ENCODE measurements around the gene PFDN4.
"Not testable (repeated sequence)": the region's sequence is repeated elsewhere in the genome, so short reads cannot be mapped to it uniquely, and the experiment has no call there.

Gene PFDN4

GRCh38 chr20:54227751-54228150 is 19.9 kb downstream of the PFDN4 start:
- no peak for DNase-seq

GRCh38 chr20:54228841-54229240 is 21.0 kb downstream of the PFDN4 start:
- no peak for DNase-seq

GRCh38 chr20:54229566-54230160 is 21.8 kb downstream of the PFDN4 start:
- peak; percentile 92 for DNase-seq

GRCh38 chr20:54231036-54231435 is 23.1 kb downstream of the PFDN4 start:
- DNase-seq = no peak

GRCh38 chr20:54234991-54235390 is 27.1 kb downstream of the PFDN4 start:
- DNase-seq = no peak

GRCh38 chr20:54237116-54237943 is 29.4 kb downstream of the PFDN4 start:
- DNase-seq = no peak

- DNase-seq = no peak
Observed at GRCh38 chr20:54244113-54244512, 36.2 kb downstream of the PFDN4 start.

- not testable (repeated sequence) for DNase-seq
Observed at GRCh38 chr20:54248705-54249104, 40.8 kb downstream of the PFDN4 start.

GRCh38 chr20:54250691-54251090 is 42.8 kb downstream of the PFDN4 start:
- DNase-seq = no peak

GRCh38 chr20:54251096-54251495 is 43.2 kb downstream of the PFDN4 start:
- DNase-seq = no peak

- DNase-seq = no peak
Observed at GRCh38 chr20:54254596-54254995, 46.7 kb downstream of the PFDN4 start.

GRCh38 chr20:54255157-54255556 is 47.3 kb downstream of the PFDN4 start:
- no peak for DNase-seq

- no peak for DNase-seq
Observed at GRCh38 chr20:54256202-54256601, 48.3 kb downstream of the PFDN4 start.

GRCh38 chr20:54257071-54257816 is 49.4 kb downstream of the PFDN4 start:
- no peak for DNase-seq

GRCh38 chr20:54260116-54260515 is 52.2 kb downstream of the PFDN4 start:
- no peak for DNase-seq

GRCh38 chr20:54262671-54263070 is 54.8 kb downstream of the PFDN4 start:
- DNase-seq = no peak

- DNase-seq = no peak
Observed at GRCh38 chr20:54263116-54263690, 55.3 kb downstream of the PFDN4 start.

GRCh38 chr20:54265791-54266190 is 57.9 kb downstream of the PFDN4 start:
- not testable (repeated sequence) for DNase-seq

- no peak for DNase-seq
Observed at GRCh38 chr20:54266844-54267243, 59.0 kb downstream of the PFDN4 start.

- DNase-seq = peak; percentile 4
Observed at GRCh38 chr20:54267483-54268003, 59.7 kb downstream of the PFDN4 start.

- DNase-seq = no peak
Observed at GRCh38 chr20:54268941-54269340, 61.1 kb downstream of the PFDN4 start.
